WTC11 (cell line): ENCODE results near the gene OPRD1. TPM values are rescaled to one million over a fixed set of nuclear protein-coding genes. Genes with fewer than 3 reads are reported as not detected.
"Not testable (repeated sequence)": the region's sequence is repeated elsewhere in the genome, so short reads cannot be mapped to it uniquely, and the experiment has no call there.

Experiments used
- ATAC-seq: fragments of 200-7000 bp; cut with Tn5 transposase; 2 replicates; pipeline ENCODE4 v1.10.0; 2021; ENCODE audit warnings: mild to moderate bottlenecking, moderate library complexity
- CTCF ChIA-PET: fragments of 300-600 bp; sonication (Branson Sonifier 250); formaldehyde crosslinking; loops from one replicate; lab custom pipeline; 2021; ENCODE audit warnings: antibody characterized with exemption; lab: Charles Lee
- POLR2A ChIA-PET: fragments of 350-600 bp; sonication (Branson Sonifier 250); formaldehyde crosslinking; loops from one replicate; lab custom pipeline; 2021; ENCODE audit warnings: antibody characterized with exemption; lab: Charles Lee
- DNase-seq: peaks from one replicate; pipeline ENCODE4 v3.0.0; 2021; ENCODE audit warnings: low spot score
- H3K27ac Mint-ChIP-seq: 2 replicates; pipeline ENCODE4 v1.8.0; 2021; ENCODE audit warnings: mixed read lengths
- H3K27me3 Mint-ChIP-seq: 2 replicates; pipeline ENCODE4 v1.8.0; 2021; ENCODE audit warnings: low read depth, mild to moderate bottlenecking, moderate library complexity, mixed read lengths
- H3K36me3 Mint-ChIP-seq: 2 replicates; pipeline ENCODE4 v1.8.0; 2021; ENCODE audit warnings: mixed read lengths
- H3K4me1 Mint-ChIP-seq: 2 replicates; pipeline ENCODE4 v1.8.0; 2022; ENCODE audit warnings: mixed read lengths
- H3K4me3 Mint-ChIP-seq: 2 replicates; pipeline ENCODE4 v1.8.0; 2021; ENCODE audit warnings: mild to moderate bottlenecking, moderate library complexity, mixed read lengths
- H3K9me3 Mint-ChIP-seq: 2 replicates; pipeline ENCODE4 v1.8.0; 2021; ENCODE audit warnings: mixed read lengths
- CDX4 ChIP-seq: fragments of 250-450 bp; sonication (Bioruptor Pico); IDR thresholded peaks from 2 replicates; pipeline ENCODE4 v1.9.0; 2021; ENCODE audit warnings: moderate library complexity, mild to moderate bottlenecking, inconsistent platforms, borderline replicate concordance
- EMX1 ChIP-seq: fragments of 250-450 bp; sonication (Bioruptor Pico); IDR thresholded peaks from 2 replicates; pipeline ENCODE4 v1.8.0; 2021; ENCODE audit warnings: mild to moderate bottlenecking
- FOXP1 ChIP-seq: sonication (generic); formaldehyde crosslinking; IDR thresholded peaks from 2 replicates; pipeline ENCODE4 v1.8.0; 2022; ENCODE audit warnings: missing genetic modification reagents, mild to moderate bottlenecking, moderate library complexity, borderline replicate concordance
- FOXP4 ChIP-seq: sonication (generic); formaldehyde crosslinking; IDR thresholded peaks from 2 replicates; pipeline ENCODE4 v1.8.0; 2022; ENCODE audit warnings: mild to moderate bottlenecking, missing genetic modification reagents
- HMGA2 ChIP-seq: fragments of 250-450 bp; sonication (Bioruptor Pico); IDR thresholded peaks from 2 replicates; pipeline ENCODE4 v1.4.0; 2021; ENCODE audit warnings: mild to moderate bottlenecking, moderate library complexity
- SOX15 ChIP-seq: fragments of 250-450 bp; sonication (Bioruptor Pico); IDR thresholded peaks from 2 replicates; pipeline ENCODE4 v1.9.0; 2021; ENCODE audit warnings: mild to moderate bottlenecking
- SP1 ChIP-seq: sonication (generic); formaldehyde crosslinking; conservative IDR thresholded peaks from 2 replicates; pipeline ENCODE4 v1.8.1; 2022; ENCODE audit warnings: missing genetic modification reagents
- TEAD4 ChIP-seq: sonication (generic); formaldehyde crosslinking; IDR thresholded peaks from 2 replicates; pipeline ENCODE4 v1.8.0; 2022; ENCODE audit warnings: mild to moderate bottlenecking, missing genetic modification reagents
- ZNF121 ChIP-seq: sonication (generic); formaldehyde crosslinking; IDR thresholded peaks from 2 replicates; pipeline ENCODE4 v1.8.0; 2023; ENCODE audit warnings: missing genetic modification reagents
- ZNF671 ChIP-seq: fragments of 250-450 bp; sonication (Bioruptor Pico); IDR thresholded peaks from 2 replicates; pipeline ENCODE4 v1.8.0; 2021; ENCODE audit warnings: mild to moderate bottlenecking
- total RNA-seq: library from RNA; stranded (reverse); gene quantifications from 3 replicates; pipeline ENCODE4 v1.2.3, GENCODE V29; 2021
- TF ChIP-seq, protein P1 (sequence below): sonication (generic); formaldehyde crosslinking; IDR thresholded peaks from 2 replicates; pipeline ENCODE4 v1.8.0; 2022; ENCODE audit warnings: missing genetic modification reagents
- TF ChIP-seq, protein P2 (sequence below): fragments of 250-450 bp; sonication (Bioruptor Pico); IDR thresholded peaks from 2 replicates; pipeline ENCODE4 v1.9.0; 2021; ENCODE audit warnings: mild to moderate bottlenecking
- TF ChIP-seq, protein P3 (sequence below): fragments of 250-450 bp; sonication (Bioruptor Pico); IDR thresholded peaks from 2 replicates; pipeline ENCODE4 v1.9.0; 2021; ENCODE audit warnings: mild to moderate bottlenecking

The OPRD1 gene
- total RNA-seq, 1 experiment from 2014 or later = 2.2 TPM

DNA sequence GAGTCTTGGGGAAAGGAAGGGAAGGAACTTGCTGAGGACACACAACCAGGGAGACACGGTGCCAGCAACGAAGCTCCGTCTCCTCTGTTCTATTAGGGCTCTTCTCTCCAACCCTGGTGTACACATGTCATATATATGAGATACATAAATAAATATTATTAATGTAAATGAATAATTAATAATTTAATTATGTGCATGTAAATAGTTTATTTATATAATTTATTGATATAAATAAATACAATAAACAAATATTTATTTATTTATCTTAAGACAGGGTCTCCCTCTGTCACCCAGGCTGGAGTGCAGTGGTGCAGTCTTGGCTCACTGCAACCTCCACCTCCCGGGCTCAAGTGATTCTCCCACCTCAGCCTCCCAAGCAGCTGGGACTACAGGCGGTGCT, 17.4 kb upstream of the OPRD1 start:
- H3K4me3 Mint-ChIP-seq, H3K36me3 Mint-ChIP-seq, POLR2A ChIA-PET, DNase-seq, H3K27ac Mint-ChIP-seq, H3K27me3 Mint-ChIP-seq, ATAC-seq, H3K9me3 Mint-ChIP-seq: not testable (repeated sequence)
- CTCF ChIA-PET = interaction anchor here (0.6 to 6.2 kb wide), 5 partner anchors 9 to 1167 kb away, joined by 3 to 100 read pairs (median 9); no protein-coding TSS in a partner anchor
- TF ChIP-seq HMGA2 (CRISPR knock-in tag) = peak; percentile 97
- peaks cover 19% of the 10 kb centered on the region for H3K4me1 Mint-ChIP-seq

DNA sequence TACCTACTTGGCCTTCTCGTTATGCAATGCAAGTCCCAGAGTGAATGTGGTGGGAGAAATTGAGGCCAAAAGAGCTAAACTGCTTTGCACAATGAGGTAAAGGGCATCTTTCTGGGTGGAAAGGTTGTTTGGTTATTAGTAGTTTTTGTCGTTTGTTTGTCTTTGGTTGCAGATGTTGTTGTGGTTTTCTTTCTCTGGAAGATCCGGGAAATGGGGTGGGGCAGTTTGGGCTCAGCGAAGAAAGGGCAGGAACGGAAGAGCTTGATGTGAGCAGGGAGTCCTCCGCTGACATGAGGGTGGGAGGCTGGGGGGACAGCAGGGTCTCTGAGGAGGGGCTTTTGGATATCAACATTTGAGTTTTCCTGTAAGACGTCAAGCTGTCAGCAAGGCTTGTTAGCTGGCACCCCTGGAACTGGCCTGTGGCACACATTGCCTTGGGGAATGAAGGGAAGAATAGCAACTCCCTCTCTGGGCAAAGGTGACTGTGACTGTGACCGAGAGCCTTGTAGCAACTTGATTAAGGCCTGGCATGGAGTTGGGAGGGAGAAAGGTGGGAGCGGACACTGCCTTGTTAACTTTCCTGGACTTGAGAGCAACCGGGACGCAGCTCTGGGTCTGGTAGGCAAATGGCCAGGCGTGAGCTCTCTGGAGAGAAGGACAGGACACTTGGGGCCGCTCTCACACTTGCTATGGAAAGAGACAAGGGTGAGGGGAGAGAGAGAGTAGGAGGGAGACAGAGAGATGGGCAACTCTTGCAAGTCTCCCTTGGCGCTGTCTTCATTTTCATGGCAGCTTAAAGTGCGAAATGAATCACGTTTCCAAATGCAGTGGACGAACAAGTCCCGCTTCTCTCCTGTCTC, 15.4 kb upstream of the OPRD1 start:
- ATAC-seq (peak; percentile 72), DNase-seq (peak; percentile 39)
- POLR2A ChIA-PET = interaction anchor here (0.5 kb wide), 1 partner anchor 50 kb away, joined by 3 read pairs; no protein-coding TSS in a partner anchor
- Mint-ChIP-seq H3K9me3 (peaks cover 5% of the 10 kb centered on the region; the same call in 1 of the 2 replicates), H3K4me1 (peaks cover 28% of the 10 kb centered on the region), H3K36me3 (no peaks in the 10 kb centered on the region), H3K27ac (no peak overlapping the region), H3K4me3 (no peak overlapping the region), H3K27me3 (no peaks in the 10 kb centered on the region)
- TF ChIP-seq EMX1 = no peak
- TF ChIP-seq, protein P1, sequence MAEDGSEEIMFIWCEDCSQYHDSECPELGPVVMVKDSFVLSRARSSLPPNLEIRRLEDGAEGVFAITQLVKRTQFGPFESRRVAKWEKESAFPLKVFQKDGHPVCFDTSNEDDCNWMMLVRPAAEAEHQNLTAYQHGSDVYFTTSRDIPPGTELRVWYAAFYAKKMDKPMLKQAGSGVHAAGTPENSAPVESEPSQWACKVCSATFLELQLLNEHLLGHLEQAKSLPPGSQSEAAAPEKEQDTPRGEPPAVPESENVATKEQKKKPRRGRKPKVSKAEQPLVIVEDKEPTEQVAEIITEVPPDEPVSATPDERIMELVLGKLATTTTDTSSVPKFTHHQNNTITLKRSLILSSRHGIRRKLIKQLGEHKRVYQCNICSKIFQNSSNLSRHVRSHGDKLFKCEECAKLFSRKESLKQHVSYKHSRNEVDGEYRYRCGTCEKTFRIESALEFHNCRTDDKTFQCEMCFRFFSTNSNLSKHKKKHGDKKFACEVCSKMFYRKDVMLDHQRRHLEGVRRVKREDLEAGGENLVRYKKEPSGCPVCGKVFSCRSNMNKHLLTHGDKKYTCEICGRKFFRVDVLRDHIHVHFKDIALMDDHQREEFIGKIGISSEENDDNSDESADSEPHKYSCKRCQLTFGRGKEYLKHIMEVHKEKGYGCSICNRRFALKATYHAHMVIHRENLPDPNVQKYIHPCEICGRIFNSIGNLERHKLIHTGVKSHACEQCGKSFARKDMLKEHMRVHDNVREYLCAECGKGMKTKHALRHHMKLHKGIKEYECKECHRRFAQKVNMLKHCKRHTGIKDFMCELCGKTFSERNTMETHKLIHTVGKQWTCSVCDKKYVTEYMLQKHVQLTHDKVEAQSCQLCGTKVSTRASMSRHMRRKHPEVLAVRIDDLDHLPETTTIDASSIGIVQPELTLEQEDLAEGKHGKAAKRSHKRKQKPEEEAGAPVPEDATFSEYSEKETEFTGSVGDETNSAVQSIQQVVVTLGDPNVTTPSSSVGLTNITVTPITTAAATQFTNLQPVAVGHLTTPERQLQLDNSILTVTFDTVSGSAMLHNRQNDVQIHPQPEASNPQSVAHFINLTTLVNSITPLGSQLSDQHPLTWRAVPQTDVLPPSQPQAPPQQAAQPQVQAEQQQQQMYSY (CRISPR knock-in tag) = peak; percentile 69; the same call in 1 of the 2 replicates
- CTCF ChIA-PET = interaction anchor here (0.7 to 6.2 kb wide), 17 partner anchors 9 to 406 kb away, joined by 3 to 100 read pairs (median 6); partner anchors contain the start of gene YTHDF2

DNA sequence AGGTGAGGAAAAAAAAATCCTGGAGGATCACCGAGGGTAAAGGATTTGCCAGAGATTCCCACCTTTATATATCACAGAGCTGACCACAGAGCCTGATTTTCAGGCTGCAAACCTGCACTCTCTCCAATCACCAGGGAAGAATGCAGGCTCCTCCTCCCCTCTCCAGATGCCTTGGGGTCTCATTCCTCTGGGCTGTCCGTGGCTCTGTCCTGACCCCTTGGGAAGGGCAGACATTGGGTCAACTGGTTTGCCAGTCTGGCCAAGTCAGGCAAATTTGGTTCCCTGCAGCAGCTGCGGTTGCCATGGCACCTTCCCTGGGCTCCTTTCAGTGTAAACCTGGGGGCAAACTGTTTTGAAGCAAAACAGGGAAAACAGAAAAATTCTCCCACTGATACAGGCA, 11.6 kb upstream of the OPRD1 start:
- ATAC-seq (peak; percentile 29), DNase-seq (no peak)
- peaks cover 3% of the 10 kb centered on the region for H3K36me3 Mint-ChIP-seq
- TF ChIP-seq, protein P2, sequence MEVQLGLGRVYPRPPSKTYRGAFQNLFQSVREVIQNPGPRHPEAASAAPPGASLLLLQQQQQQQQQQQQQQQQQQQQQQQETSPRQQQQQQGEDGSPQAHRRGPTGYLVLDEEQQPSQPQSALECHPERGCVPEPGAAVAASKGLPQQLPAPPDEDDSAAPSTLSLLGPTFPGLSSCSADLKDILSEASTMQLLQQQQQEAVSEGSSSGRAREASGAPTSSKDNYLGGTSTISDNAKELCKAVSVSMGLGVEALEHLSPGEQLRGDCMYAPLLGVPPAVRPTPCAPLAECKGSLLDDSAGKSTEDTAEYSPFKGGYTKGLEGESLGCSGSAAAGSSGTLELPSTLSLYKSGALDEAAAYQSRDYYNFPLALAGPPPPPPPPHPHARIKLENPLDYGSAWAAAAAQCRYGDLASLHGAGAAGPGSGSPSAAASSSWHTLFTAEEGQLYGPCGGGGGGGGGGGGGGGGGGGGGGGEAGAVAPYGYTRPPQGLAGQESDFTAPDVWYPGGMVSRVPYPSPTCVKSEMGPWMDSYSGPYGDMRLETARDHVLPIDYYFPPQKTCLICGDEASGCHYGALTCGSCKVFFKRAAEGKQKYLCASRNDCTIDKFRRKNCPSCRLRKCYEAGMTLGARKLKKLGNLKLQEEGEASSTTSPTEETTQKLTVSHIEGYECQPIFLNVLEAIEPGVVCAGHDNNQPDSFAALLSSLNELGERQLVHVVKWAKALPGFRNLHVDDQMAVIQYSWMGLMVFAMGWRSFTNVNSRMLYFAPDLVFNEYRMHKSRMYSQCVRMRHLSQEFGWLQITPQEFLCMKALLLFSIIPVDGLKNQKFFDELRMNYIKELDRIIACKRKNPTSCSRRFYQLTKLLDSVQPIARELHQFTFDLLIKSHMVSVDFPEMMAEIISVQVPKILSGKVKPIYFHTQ (CRISPR knock-in tag) = no peak
- TF ChIP-seq CDX4 (CRISPR knock-in tag) = no peak
- no peak for TF ChIP-seq ZNF121 (CRISPR knock-in tag)
- no peak for TF ChIP-seq TEAD4 (CRISPR knock-in tag)
- no peak for TF ChIP-seq SOX15 (CRISPR knock-in tag)
- TF ChIP-seq FOXP1 (CRISPR knock-in tag) = no peak
- no peaks in the 10 kb centered on the region for H3K27me3 Mint-ChIP-seq
- ChIA-PET POLR2A (no interaction called here), CTCF (interaction anchor here (1.0 to 4.5 kb wide), 2 partner anchors 35 to 77 kb away, joined by 3 to 18 read pairs; no protein-coding TSS in a partner anchor)
- H3K4me3 Mint-ChIP-seq = no peak overlapping the region
- peaks cover 8% of the 10 kb centered on the region for H3K9me3 Mint-ChIP-seq
- no peak overlapping the region for H3K27ac Mint-ChIP-seq
- peaks cover 37% of the 10 kb centered on the region for H3K4me1 Mint-ChIP-seq

DNA sequence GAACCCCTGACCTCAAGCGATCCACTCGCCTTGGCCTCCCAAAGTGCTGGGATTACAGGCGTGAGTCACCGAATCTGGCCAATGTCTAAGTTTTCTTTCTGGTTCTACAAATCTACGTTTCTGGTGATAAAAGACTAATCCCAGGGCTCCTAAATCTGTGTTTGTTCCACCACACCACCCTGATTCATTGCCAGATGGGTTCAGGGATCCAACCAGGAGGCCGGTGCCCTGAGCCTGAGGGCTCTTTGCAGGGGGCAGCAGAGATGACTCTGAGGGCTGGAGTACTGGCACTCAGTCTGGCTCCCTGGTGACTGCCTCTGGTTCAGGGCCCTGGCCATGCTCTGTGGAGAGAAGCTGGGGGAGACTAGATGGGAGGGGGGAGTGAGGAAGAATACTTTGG, 10.5 kb upstream of the OPRD1 start:
- Mint-ChIP-seq H3K27me3 (no peaks in the 10 kb centered on the region), H3K4me1 (peaks cover 34% of the 10 kb centered on the region), H3K9me3 (peaks cover 8% of the 10 kb centered on the region), H3K4me3 (no peak overlapping the region), H3K36me3 (peaks cover 3% of the 10 kb centered on the region), H3K27ac (no peak overlapping the region)
- CTCF ChIA-PET = interaction anchor here (4.5 kb wide), 1 partner anchor 76 kb away, joined by 18 read pairs; no protein-coding TSS in a partner anchor
- ATAC-seq = no peak; the same call in 1 of the 2 replicates
- POLR2A ChIA-PET = no interaction called here
- no peak for DNase-seq
- TF ChIP-seq SP1 (CRISPR knock-in tag) (no peak), FOXP4 (CRISPR knock-in tag) (no peak), ZNF671 (CRISPR knock-in tag) (no peak)
- TF ChIP-seq, protein P3, sequence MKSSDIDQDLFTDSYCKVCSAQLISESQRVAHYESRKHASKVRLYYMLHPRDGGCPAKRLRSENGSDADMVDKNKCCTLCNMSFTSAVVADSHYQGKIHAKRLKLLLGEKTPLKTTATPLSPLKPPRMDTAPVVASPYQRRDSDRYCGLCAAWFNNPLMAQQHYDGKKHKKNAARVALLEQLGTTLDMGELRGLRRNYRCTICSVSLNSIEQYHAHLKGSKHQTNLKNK (CRISPR knock-in tag) = no peak
